Measurements from ENCODE around the gene TGIF2. TPM values are rescaled to one million over a fixed set of nuclear protein-coding genes. Genes with fewer than 3 reads are reported as not detected.

Gene TGIF2
- total and polyA plus RNA-seq, 2 of the 13 experiments (the other 11 are each of a cell fraction or from before 2014, with no cell fraction given) = 41.3 to 53.9 TPM

DNA sequence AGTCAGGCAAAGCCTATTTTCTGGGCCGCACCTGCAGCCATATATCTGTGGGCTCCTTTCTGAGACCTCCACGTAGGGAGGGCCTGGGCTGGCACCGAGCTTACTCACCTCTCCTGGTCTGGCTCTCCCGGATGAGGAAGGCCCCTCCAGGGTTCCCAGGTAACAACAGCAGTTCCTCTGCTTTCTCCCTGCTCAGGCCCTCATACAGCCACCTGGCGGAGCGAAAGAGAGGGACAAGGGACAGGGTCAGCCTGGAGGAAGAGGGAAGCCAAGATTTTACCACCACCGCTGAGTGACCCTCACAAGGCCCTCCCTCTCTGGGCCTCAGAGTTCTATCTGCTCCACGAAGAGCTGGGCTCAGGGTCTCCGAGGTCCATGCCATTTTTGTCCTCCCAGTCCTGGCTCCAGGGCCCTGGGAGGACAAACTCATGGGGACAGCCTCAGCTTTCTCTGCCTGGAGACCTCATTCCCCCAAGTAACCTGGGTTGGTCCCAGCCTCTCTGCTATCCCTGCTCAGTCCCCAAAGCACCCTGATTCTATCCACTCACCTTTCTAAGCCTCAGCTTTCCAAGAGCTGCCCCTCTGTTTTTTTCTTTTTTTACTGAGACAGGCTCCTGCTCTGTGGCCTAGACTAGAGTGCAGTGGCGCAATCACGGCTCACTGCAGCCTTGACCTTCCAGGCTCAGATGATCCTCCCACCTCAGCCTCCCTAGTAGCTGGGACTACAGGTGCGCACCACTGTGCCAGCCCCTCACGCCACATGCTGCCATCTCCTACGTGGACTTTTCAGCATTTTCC is 59.3 kb downstream of the TGIF2 start (continued):
- TF ChIP-seq ZNF512B (CRISPR knock-in tag; IDR thresholded peaks at IDR 0.05; ENCODE audit: borderline replicate concordance) (no peak), ZNF337 (CRISPR knock-in tag; IDR thresholded peaks at IDR 0.05; ENCODE audit: borderline replicate concordance, low read depth) (peak; percentile 90; the same call in 1 of the 2 replicates), HOXA5 (CRISPR knock-in tag; IDR thresholded peaks at IDR 0.05) (no peak), RFX1 (IDR thresholded peaks at IDR 0.05) (no peak), RBFOX2 (IDR thresholded peaks at IDR 0.05; ENCODE audit: low read depth, low read length) (no peak), ZNF766 (CRISPR knock-in tag; IDR thresholded peaks at IDR 0.05; ENCODE audit: borderline replicate concordance) (peak; percentile 73; the same call in 1 of the 2 replicates), ARID3A (IDR thresholded peaks at IDR 0.05; ENCODE audit: low read depth, low read length) (no peak), ZNF142 (CRISPR knock-in tag; IDR thresholded peaks at IDR 0.05) (no peak), HNRNPL (IDR thresholded peaks at IDR 0.05; ENCODE audit: low read depth, low read length) (no peak), ELF3 (CRISPR knock-in tag; IDR thresholded peaks at IDR 0.05) (peak; percentile 76), KLF15 (CRISPR knock-in tag; IDR thresholded peaks at IDR 0.05; ENCODE audit: borderline replicate concordance) (no peak), HCFC1 (IDR thresholded peaks at IDR 0.05; ENCODE audit: low read depth, low read length) (no peak), ZNF644 (CRISPR knock-in tag; IDR thresholded peaks at IDR 0.05; ENCODE audit: low read depth) (no peak; the same call in 1 of the 2 replicates), DRAP1 (CRISPR knock-in tag; IDR thresholded peaks at IDR 0.05) (peak; percentile 58), PHF8 (CRISPR knock-in tag; IDR thresholded peaks at IDR 0.05) (peak; percentile 20)
- TF ChIP-seq, protein P1, sequence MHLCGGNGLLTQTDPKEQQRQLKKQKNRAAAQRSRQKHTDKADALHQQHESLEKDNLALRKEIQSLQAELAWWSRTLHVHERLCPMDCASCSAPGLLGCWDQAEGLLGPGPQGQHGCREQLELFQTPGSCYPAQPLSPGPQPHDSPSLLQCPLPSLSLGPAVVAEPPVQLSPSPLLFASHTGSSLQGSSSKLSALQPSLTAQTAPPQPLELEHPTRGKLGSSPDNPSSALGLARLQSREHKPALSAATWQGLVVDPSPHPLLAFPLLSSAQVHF (CRISPR knock-in tag; IDR thresholded peaks at IDR 0.05) = no peak
